HG03025 (cell line): ENCODE data around the gene EXOC7.
A peak's percentile ranks its signal among the peaks of the same experiment; 100 is the strongest.
"Not testable (repeated sequence)": the region's sequence is repeated elsewhere in the genome, so short reads cannot be mapped to it uniquely, and the experiment has no call there.

Source experiments
- ATAC-seq: cut with Tn5 transposase; IDR thresholded peaks from one replicate; pipeline ENCODE4 v1.9.1; 2021; ENCODE audit warnings: mild to moderate bottlenecking, moderate library complexity; ENCODE audit not compliant: unreplicated experiment, low FRiP score

The EXOC7 gene

DNA sequence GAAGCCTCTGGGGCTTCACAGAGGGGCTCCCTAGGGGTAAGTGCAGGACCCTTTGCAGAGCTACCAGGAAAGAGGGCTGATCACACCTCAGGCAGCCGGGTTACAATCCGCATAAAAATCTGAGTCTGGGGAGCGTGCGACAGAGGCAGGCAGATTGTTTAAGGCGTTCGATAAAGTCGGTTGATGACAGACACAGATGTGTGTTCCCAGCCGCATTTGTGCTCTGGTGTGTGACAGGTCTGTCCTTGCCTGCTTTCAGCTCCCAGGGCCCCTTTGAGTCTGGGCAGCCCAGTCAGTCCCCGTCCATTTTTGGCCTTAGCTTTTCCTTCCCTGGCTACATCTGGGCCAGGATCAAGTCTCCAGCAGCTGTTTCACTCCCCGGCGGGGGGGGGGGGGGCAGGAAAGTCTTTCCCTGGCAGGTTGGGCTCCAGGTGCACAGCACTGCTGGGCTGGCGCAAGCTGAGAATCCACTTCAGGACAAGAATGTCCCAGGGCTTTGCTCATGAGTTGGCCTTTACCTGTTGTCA is 25.9 kb downstream of the EXOC7 start:
- no peak for ATAC-seq

DNA sequence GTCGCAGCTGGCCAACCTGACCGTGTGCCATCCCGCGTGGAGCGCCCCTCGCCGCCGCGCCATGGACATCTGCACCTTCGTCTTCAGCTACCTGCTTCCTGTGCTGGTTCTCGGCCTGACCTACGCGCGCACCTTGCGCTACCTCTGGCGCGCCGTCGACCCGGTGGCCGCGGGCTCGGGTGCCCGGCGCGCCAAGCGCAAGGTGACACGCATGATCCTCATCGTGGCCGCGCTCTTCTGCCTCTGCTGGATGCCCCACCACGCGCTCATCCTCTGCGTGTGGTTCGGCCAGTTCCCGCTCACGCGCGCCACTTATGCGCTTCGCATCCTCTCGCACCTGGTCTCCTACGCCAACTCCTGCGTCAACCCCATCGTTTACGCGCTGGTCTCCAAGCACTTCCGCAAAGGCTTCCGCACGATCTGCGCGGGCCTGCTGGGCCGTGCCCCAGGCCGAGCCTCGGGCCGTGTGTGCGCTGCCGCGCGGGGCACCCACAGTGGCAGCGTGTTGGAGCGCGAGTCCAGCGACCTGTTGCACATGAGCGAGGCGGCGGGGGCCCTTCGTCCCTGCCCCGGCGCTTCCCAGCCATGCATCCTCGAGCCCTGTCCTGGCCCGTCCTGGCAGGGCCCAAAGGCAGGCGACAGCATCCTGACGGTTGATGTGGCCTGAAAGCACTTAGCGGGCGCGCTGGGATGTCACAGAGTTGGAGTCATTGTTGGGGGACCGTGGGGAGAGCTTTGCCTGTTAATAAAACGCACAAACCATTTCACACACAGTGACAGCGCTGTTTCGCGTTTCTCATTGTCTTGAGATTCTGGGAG is 26.6 kb downstream of the EXOC7 start:
- no peak for ATAC-seq

DNA sequence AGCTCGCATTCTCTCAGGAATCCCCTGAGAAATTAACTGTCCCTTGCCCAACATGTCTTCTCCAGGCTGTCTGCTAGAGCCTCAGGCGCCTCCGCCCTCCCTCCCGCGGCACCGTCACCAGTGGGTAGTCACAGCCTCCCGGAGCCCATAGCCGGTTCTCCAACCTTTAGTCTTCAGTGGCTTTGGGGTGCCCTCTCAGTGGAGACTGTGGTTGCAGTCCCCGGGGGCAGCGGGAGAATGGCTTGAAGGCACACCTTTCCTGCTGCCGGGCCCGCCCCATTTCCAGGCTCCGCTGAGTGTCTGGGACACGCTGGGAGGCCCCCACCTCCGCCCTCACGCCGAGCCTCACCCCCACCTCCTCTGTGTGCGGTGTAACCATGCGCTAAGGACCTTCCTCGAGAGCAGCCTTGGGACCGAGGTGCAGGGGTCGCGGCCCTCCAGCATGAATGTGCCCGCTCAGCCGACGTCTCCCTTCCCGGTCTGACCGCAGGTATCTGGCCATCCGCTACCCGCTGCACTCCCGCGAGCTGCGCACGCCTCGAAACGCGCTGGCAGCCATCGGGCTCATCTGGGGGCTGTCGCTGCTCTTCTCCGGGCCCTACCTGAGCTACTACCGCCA is 27.3 kb downstream of the EXOC7 start:
- no peak for ATAC-seq

DNA sequence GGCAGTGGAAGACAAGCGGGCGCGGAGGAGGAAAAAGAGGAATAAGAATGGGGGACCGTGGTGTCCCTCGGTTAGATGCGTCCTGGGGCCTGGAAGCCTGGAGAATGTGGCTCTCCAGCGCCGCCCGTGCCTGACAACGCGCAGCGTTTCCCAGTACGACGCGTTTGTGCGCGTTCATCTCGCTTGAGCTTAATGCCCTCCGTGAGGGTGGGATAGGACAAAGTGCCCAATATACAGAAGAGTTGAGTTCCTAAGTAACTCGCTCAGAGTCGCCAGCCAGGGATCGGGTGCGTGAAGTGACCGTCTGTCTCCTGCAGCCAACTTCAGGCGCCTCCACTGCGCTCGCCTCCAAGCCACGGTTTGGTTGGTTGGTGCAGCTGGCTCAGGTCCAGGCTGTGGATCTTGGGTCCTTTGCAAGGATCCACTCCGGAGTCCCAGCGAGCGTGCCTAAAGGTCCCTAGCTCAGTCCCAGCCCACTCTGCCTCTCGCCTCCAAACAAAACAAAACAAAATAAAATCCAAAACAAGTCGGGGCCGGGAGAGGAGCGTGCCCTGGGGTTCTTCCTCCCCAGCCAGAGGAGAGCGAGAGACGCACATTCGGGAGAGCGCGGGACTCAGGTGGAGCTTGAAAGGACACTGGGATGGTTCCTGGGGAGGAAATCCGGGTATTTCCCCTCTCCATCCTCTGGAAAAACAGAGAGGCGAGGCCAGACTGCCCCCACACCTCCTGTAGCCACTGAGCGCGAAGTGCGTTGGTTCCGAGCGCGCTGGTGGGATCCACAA is 28.0 kb downstream of the EXOC7 start:
- ATAC-seq = no peak

DNA sequence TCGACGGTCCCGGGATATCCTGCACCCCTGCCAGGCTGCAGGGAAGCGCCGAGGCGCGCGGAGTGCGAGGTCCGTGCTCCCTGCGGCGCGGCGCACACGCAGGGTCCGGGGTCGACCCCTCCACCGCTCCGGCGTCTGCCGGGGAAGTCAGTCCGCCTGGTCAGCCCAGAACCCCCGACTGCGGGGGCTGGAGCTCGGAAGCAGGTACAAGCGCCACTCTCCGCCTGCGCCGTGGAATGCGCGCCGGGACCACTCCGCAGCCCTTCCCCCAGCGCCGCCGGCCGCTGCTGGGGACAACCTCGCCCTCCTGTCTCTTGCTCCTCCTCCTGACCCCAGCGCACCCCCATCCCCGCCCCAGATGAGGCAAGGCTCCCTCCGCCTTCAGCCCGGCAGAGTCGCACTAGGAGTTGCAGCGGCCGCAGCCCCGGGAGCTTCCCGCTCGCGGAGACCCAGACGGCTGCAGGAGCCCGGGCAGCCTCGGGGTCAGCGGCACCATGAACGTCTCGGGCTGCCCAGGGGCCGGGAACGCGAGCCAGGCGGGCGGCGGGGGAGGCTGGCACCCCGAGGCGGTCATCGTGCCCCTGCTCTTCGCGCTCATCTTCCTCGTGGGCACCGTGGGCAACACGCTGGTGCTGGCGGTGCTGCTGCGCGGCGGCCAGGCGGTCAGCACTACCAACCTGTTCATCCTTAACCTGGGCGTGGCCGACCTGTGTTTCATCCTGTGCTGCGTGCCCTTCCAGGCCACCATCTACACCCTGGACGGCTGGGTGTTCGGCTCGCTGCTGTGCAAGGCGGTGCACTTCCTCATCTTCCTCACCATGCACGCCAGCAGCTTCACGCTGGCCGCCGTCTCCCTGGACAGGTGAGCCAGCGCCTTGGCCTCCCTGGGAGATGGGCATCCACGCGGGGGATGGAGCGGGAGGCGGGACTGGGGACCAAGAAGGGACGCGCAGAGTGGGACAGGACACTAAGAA is 28.9 kb downstream of the EXOC7 start, which contains the start of gene GALR2:
TSS of gene GALR2 (plus strand) at position 392 of the 974 bp plus-strand sequence. CDS start at position 495, 103 bp downstream.
- no peak for ATAC-seq

DNA sequence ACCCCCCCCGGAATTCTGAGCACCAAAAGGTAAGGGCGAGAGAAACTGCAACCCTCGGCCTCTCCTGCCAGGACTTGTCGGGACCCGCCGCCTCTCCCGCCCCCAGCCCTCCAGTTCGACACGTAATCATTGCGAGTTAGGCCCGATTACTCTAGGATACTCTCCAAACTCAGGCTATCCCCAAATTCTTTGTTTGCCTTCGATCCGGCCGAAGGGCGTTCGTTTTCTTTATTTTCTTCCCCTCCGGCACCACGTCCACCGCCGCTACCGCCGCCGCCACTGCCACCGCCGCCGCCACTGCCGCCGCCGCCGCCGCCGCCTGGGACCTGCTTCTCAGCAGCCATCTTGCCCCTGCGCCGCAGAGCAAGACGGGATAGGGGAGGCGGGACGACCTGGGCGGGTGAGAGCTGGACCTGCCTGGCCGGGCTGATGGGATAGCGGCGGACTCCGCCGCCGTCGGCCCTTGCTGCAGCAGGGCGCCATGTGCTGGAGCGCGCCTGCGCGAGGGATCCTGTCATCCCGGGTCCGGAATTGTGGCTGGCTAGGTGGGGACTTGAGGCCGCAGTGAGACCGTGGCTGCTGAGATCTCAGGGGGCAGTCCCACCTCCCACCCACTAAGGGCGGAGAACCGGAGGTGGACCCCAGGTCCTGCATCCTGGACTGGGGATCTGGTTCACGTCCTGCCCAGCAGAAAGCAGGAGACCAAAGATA is 31.3 kb downstream of the EXOC7 start, which contains the start of gene SRP68:
TSS of gene SRP68 (minus strand) at position 370 of the 711 bp plus-strand sequence. CDS start at position 344, 26 bp downstream.
- peak; percentile 61 for ATAC-seq

DNA sequence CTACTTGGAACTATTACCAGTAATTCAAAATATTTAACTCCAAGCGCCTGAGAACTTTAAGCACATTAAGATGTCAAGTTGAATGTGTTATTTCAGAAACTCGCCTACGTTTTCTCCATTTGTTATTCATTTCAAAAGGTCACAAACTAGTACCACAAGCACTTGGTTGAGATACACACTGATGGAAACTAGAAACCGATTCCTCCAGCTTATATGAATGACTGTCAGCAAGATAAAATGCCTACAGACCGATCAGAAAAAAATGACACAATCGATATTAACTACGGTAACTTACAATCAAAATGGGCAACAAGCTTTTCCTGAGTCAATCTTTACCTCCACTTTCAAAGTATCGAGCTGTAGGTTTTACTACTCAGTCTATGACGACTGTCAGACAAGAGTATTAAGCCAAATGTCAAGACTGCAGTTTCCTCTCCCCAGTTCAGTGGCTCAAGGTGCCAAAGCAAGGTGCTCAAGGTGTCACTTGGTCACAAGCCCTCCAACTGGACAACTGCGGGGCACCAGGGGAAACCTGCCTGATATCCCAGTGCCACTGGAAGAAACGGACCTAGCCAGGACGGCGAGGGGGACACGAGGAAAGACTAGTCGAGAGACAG is 31.9 kb downstream of the EXOC7 start:
- peak; percentile 8 for ATAC-seq

DNA sequence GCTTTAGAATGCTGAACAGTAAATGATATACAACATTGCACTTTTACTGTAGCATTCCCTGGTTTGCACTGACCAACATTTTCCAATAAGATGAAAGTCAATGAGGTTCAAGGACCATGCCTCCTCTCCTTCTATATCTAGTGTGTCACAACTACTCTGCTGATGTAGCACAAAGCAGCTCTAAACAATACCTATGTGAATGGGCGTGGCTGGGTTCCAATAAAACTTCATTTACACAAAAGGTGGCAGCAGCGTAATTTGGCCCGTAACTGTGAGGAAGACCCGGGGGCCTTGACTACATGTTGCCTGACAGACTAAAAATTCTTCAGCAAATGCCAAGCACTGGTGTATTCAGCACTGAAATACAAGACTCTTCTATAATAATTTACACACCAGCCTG is 37.8 kb downstream of the EXOC7 start:
- no peak for ATAC-seq

DNA sequence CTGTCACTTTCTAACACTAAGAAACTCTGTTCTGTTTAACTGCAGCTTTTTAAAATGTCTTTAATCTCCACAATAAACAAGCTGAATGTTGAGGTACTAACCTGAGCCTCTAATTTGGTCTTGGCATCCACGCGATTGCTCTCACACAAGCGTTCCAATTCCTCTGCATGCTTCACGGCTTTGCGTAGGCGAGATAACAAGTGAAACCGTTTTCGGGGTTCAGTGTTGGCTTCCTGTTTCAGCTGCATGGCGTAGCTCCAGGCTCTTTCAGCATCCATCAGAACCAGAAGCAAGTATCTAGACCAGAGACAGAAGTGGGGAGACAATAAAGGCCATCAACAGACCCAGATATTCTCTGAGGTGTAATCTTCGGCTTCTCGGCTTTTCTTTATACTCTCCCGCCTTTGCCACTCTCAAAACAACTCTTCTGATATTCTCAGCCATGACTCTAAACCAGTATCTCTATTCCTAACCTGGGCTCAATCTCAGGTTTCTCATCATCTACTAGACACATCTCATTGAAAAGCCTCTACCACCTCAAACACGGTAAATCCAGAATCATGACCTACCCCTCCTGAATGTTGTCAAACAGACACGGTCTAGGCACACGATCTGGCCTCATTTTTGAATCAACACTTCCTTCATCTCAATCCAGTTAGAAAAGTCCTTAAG is 39.6 kb downstream of the EXOC7 start:
- no peak for ATAC-seq

DNA sequence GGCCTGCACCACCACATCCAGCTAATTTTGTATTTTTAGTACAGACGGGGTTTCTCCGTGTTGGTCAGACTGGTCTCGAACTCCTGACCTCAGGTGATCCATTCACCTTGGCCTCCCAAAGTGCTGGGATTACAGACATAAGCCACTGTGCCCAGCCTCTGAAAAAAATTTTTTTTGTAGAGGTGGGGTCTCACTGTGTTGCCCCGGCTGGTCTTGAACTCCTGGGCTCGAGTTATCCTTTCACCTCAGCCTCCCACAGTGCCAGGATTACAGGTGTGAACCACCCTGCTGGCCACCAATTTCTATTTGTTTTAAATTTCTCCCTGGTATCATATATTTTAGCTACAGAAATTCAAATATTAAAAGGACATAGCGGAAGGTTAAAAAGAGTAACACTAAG is 45.3 kb downstream of the EXOC7 start:
- not testable (repeated sequence) for ATAC-seq

DNA sequence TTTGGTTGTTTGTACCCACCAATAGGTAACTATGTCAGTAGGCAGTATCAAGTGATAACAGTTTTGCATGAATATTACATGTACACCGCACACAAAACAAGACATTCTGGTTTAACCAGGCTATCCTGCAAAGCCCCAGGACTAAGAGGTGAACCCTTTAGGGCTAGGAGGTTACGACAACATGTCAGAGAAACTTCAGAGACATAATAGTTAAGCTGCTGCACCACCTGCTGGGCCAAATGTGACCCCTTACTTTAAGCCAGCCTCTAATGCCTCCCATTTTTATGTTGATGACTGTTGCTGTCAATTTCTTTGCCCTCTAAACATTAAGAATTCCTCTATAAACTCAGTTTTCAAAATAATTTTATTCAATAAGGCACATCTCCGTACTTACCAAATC is 46.7 kb downstream of the EXOC7 start:
- ATAC-seq = no peak

DNA sequence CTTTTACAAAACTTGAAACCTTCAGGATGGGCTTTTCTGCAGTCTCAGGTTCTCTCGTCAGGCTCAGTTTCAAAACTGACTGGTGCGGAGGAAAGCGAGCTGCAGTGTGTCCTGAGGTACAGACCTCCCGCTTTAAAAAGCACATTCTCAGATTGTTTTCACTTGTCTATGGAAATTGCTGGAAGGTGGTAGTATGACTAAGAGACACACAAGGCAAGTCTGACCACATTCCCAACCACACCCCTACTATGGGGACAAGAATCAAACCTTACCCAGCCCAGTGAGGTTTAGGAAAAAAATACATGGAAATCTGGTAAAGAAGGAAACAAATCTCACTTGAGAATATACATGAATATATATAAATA is 49.5 kb downstream of the EXOC7 start:
- ATAC-seq = no peak

DNA sequence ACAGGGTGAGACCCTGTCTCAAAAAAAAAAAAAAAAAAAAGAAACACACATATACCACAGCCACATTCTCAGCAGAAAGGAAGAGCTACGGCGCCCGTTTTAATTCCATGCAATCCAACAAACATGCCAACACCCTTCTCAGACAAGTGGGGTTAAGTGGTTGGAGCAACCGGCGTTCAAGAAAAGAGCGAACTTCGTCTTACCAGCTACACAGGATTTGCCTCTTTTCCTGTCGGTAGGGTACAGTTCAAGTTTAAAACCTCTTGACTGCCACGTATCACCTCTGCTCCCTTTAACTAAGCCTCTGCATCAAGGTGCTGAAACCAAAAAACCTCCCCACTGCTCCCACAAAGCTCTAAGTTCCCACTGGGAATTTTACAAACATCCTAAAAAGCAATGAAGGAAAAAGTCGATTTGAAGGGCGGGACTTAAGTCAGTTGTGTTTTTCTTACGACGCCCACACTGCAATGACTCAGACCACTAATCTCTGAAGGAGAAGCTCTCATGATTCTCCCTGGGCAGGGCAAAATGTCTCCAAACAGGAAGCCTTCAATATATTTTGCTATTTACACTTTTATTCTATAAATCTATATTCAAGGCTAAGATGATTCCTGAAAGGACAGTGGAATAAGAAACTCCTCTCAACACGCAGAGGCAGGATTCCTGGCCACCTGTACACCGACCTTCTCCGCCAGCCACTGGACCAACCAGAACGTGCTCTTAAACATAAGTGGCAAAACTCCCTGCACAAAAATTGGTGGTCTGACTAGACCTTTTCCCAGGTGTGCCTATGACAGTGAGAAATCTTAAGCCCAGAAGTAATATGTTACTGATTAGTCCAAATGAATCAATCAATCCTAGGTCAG is 50.1 kb downstream of the EXOC7 start:
- no peak for ATAC-seq

DNA sequence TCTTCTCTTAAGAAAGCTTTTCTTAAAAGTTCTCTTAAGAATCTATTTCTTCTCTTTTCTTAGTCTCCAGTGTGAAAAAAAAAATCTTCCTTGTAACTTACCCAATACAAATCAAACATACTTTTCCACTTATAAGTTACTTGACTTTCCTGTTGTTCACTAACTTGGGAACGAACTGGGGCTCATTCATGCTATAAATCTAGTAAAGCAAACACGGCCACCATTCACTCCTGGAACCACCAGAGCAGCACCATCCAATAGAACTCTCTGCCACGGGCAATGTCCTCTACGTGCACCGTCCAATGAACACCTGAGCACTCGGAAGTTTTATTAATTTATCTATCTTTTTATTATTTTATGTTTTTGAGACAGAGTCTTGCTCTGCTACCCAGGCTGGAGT is 52.0 kb downstream of the EXOC7 start:
- ATAC-seq = no peak

DNA sequence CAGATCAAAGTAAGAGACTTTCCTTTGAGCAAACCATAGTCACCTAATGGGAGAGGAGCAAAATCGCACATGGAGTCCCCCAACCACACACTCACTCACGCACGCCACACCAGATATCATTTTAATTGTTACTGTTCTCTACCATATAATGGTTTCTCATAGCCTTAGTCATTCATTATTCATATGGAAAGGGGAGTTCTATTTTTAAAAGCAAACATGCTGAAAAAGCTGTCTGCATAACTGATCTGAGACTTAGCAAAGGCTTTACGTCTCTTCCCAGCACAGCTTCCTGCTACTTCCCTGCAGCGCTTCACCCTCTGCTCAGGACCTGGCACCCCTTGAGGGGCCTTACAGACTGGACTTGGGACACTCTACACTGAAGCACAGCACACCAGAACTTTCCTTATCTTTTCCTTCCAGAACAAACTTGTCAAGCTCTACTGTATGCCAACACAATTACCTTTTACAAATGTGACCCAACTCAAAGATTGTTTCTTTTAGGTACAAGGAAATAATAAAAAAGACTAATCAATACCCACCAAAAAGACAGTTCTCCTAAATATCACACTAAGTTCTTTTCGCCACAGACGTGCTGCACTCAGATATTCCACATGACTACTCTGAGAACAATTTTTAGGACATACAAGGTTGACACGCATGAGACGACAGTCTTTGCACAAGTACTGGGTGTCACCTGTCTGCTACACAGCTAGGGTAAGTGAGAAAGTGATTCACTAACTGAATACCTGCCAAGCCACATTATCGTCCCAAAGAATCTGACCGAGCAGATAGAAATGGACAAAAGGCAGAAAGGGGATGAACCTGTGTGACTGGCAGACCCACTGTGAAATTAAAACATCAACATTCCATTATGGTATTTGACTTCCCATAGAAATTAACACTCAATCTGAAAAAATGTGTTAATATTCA is 52.8 kb downstream of the EXOC7 start:
- no peak for ATAC-seq

DNA sequence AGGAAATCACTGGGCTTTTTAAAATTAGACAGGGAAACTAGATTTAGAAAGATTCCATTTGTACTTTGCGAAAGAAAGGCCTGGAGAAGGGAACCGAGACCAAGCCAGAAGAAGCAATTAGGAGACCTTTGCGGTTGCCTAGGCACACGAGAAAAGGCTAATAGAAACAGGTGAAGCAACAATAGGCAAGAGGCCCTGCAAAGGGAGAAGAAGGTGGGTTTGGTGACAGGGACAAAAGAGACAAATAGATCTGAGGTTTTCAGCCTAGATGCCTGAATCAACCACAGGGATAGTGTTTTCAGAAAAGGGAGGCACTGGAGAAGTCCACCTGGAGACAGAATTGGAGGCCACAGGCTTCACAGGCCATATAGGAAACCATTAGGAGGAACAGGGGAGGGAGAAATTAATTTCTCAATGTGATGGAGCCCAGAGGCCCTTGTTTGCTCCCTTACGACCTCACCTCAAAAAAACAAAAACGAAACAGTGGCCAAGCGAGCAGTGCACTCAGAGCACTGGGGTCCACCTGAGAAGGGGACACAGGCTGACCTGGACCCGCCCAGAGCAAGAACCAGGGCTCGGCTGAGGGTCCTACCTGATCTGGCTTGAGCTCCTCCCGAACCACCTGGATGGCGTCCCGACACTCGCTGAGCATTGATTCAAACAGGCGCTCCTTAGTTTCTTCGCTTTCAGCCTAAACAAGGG is 53.6 kb downstream of the EXOC7 start:
- no peak for ATAC-seq
